OCI-LY7 (cell line): Measurements from ENCODE around the gene LPIN3.

Experiments
- EZH2phosphoT487 ChIP-seq: fragments of 200-600 bp; sonication (generic); IDR thresholded peaks from 2 replicates; pipeline ENCODE4 v1.6.1; 2018; ENCODE audit warnings: low read depth, borderline replicate concordance, mild to moderate bottlenecking, mixed run types, antibody characterized with exemption, low read length, moderate library complexity, mixed read lengths
- TF ChIP-seq, protein P1 (sequence below): fragments of 200-600 bp; sonication (generic); conservative IDR thresholded peaks from 2 replicates; pipeline ENCODE4 v1.5.1; 2014; ENCODE audit warnings: mild to moderate bottlenecking, antibody characterized with exemption, low read length, moderate library complexity, mixed read lengths

DNA sequence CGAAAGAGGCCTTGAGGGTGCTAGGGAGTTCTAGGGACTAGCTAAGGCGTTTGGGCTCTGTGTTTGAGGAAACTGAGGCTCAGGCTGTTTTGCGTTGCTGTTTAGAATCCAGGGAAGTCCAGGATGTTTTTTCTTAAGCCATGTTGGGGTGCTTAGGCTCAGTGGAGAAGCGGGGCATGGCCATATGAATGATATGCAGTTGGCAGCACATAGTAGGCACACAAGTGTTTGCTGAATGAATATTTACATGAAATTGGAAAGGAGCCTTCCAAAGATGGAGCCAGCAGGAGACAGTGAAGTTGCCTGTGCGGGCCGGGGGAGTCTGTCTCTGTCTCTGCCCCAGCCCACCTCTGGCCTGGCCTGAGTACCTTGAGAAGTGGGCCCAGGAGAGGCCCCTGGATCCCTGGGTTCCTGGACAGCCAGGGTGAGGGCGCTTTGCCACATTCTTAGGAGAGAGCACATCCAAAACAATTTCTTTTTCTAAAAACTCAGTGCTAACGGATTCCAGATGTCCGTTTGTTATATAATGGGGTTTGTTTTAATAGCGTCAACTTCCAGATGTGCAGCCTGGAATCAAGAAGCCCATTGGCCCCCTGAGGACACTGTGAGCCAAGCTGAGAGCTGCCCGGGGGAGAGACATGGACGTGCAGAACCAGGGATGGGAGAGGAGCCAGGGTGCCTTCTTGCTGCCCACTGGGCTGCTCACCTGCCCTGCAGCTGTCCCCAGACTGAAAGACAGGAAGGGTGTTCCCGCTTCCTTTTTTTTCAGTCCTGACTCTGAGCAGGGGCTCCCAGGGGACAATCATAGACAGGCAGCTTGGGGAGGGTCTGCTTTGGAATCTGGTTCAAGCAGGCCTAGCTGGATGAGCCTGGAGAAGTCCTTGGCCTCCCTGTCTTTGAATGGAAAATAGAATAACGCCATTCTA, 46.1 kb downstream of the LPIN3 start:
- no peak for TF ChIP-seq EZH2phosphoT487
- TF ChIP-seq, protein P1, sequence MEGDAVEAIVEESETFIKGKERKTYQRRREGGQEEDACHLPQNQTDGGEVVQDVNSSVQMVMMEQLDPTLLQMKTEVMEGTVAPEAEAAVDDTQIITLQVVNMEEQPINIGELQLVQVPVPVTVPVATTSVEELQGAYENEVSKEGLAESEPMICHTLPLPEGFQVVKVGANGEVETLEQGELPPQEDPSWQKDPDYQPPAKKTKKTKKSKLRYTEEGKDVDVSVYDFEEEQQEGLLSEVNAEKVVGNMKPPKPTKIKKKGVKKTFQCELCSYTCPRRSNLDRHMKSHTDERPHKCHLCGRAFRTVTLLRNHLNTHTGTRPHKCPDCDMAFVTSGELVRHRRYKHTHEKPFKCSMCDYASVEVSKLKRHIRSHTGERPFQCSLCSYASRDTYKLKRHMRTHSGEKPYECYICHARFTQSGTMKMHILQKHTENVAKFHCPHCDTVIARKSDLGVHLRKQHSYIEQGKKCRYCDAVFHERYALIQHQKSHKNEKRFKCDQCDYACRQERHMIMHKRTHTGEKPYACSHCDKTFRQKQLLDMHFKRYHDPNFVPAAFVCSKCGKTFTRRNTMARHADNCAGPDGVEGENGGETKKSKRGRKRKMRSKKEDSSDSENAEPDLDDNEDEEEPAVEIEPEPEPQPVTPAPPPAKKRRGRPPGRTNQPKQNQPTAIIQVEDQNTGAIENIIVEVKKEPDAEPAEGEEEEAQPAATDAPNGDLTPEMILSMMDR, result no peak
